HepG2 (cell line): ENCODE results near the gene FAF2. TPM values are rescaled to one million over a fixed set of nuclear protein-coding genes. Genes with fewer than 3 reads are reported as not detected.

Source experiments
- ATAC-seq: fragments of 200-7000 bp; cut with Tn5 transposase; 3 replicates; pipeline ENCODE4 v1.9.1; 2020; ENCODE audit warnings: mild to moderate bottlenecking, moderate library complexity
- BruUV-seq: library from RNA; stranded (reverse); fragments of 400-500 nt; replicated peaks from 2 replicates; lab custom pipeline; 2021; lab: Mats Ljungman, UMichigan
- CTCF ChIA-PET: fragments of 300-600 bp; formaldehyde crosslinking; extraction: SDS; loops from one replicate; lab custom pipeline; 2021; ENCODE audit warnings: low total read pairs, inconsistent platforms, low intra/inter-chr PET ratio; lab: Yijun Ruan, JAX
- POLR2A ChIA-PET: fragments of 350-600 bp; sonication (Branson Sonifier 250); formaldehyde crosslinking; loops from one replicate; lab custom pipeline; 2020; ENCODE audit warnings: antibody characterized with exemption, inconsistent platforms; lab: Yijun Ruan, JAX
- DNase-seq: peaks from one replicate; pipeline ENCODE4 v3.0.0-alpha.2; 2015; ENCODE audit warnings: low spot score
- FAIRE-seq: peaks from 3 replicates; lab custom pipeline; 2011; peaks lifted over from hg19 to GRCh38; lab: Jason Lieb, UNC
- H2AFZ ChIP-seq: one replicate; pipeline ENCODE4 v1.6.1; 2011; ENCODE audit warnings: low read length, inconsistent platforms
- H3K27ac ChIP-seq: fragments of 300-600 bp; 3 replicates; pipeline ENCODE4 v1.8.0; 2011; ENCODE audit warnings: mixed run types, mild to moderate bottlenecking, mixed read lengths, low read length, inconsistent platforms; ENCODE audit not compliant: insufficient read depth; ENCODE audit errors: extremely low read length
- H3K27me3 ChIP-seq, 2 experiments: fragments of 200-600 bp in 1 of 2; 2 replicates in 1 of 2; 3 replicates in 1 of 2; pipeline versions ENCODE4 v1.6.0 to v1.8.0; 2011; ENCODE audit warnings: low read length in 2 of 2, mild to moderate bottlenecking in 2 of 2, moderate library complexity in 2 of 2, inconsistent platforms in 1 of 2; ENCODE audit not compliant: insufficient read depth in 2 of 2, control insufficient read depth in 1 of 2
- H3K36me3 ChIP-seq, 2 experiments: fragments of 200-600 bp in 1 of 2; replicated peaks in 1 of 2; 2 replicates in 1 of 2; 3 replicates in 1 of 2; pipeline versions ENCODE4 v1.5.1 to v1.8.0; 2011; ENCODE audit warnings: low read length in 2 of 2, inconsistent platforms in 1 of 2; ENCODE audit not compliant: insufficient read depth in 2 of 2, control insufficient read depth in 1 of 2
- H3K4me1 ChIP-seq: 2 replicates; pipeline ENCODE4 v1.5.1; 2012; ENCODE audit warnings: low read length, inconsistent platforms; ENCODE audit not compliant: insufficient read depth
- H3K4me2 ChIP-seq: 2 replicates; pipeline ENCODE4 v1.6.0; 2011; ENCODE audit warnings: low read depth, low read length, inconsistent platforms
- H3K4me3 ChIP-seq, 3 experiments: fragments of 200-600 bp in 1 of 3; sonication (generic), shearing (Covaris generic) in 1 of 3; replicated peaks in 1 of 3; 2 replicates each; pipeline ENCODE4 v1.5.1; 2011 to 2016; ENCODE audit warnings: low read length in 3 of 3, inconsistent platforms in 2 of 3, low read depth in 2 of 3, mild to moderate bottlenecking in 2 of 3, control low read depth in 1 of 3, mixed read lengths in 1 of 3; ENCODE audit not compliant: insufficient read depth in 1 of 3
- H3K79me2 ChIP-seq: one replicate; pipeline ENCODE4 v1.6.1; 2011; ENCODE audit warnings: low read length, inconsistent platforms; ENCODE audit not compliant: insufficient read depth
- H3K9ac ChIP-seq: 2 replicates; pipeline ENCODE4 v1.6.0; 2011; ENCODE audit warnings: mild to moderate bottlenecking, low read depth, low read length, inconsistent platforms; ENCODE audit not compliant: insufficient read depth
- H3K9me3 ChIP-seq: 2 replicates; pipeline ENCODE4 v1.5.1; 2012; ENCODE audit warnings: mild to moderate bottlenecking, low read length
- H4K20me1 ChIP-seq: 2 replicates; pipeline ENCODE4 v1.6.0; 2011; ENCODE audit warnings: inconsistent platforms, mild to moderate bottlenecking, low read length, moderate library complexity; ENCODE audit not compliant: insufficient read depth
- CCDC6 ChIP-seq: sonication (generic); formaldehyde crosslinking; IDR thresholded peaks from 2 replicates; pipeline ENCODE4 v1.8.1; 2022; ENCODE audit warnings: mild to moderate bottlenecking, missing genetic modification reagents, moderate library complexity
- PHF8 ChIP-seq: sonication (generic); formaldehyde crosslinking; IDR thresholded peaks from 2 replicates; pipeline ENCODE4 v1.5.0; 2020; ENCODE audit warnings: missing genetic modification reagents
- POLR2A ChIP-seq, 2 experiments: IDR thresholded peaks; 2 replicates each; pipeline ENCODE4 v1.6.1; 2011; ENCODE audit warnings: low read depth in 2 of 2, low read length in 2 of 2, mild to moderate bottlenecking in 1 of 2, moderate library complexity in 1 of 2; ENCODE audit not compliant: insufficient read depth in 1 of 2
- SIN3A ChIP-seq: IDR thresholded peaks from 2 replicates; pipeline ENCODE4 v1.6.1; 2011; ENCODE audit warnings: low read depth, mild to moderate bottlenecking, control low read depth, low read length, borderline replicate concordance
- ZMYM2 ChIP-seq: sonication (generic); formaldehyde crosslinking; IDR thresholded peaks from 2 replicates; pipeline ENCODE4 v1.8.0; 2022; ENCODE audit warnings: mild to moderate bottlenecking, missing genetic modification reagents
- ZNF138 ChIP-seq: sonication (generic); formaldehyde crosslinking; IDR thresholded peaks from 2 replicates; pipeline ENCODE4 v1.5.0; 2020; ENCODE audit warnings: mild to moderate bottlenecking, low read depth, missing genetic modification reagents
- ZNF253 ChIP-seq: sonication (generic); formaldehyde crosslinking; IDR thresholded peaks from 2 replicates; pipeline ENCODE4 v1.8.0; 2022; ENCODE audit warnings: mild to moderate bottlenecking, missing genetic modification reagents, borderline replicate concordance
- WGBS: methylation state at CpG from one replicate; pipeline ENCODE4 v1.1.6; 2017; ENCODE audit warnings: low lambda C conversion rate; 5-methylcytosine and 5-hydroxymethylcytosine counted together
- in situ Hi-C: cut with HindIII; loops from 2 replicates; pipeline ENCODE4 v1.10.0; 2017; ENCODE audit warnings: low pct_unique_long_range_greater_than_20kb; ENCODE audit not compliant: extremely low pct_ligation_motif_present
- intact Hi-C: fragments of 100-400 bp; cut with micrococcal nuclease; formaldehyde crosslinking; loops from one replicate; pipeline ENCODE4 v1.10.0; 2022; ENCODE audit not compliant: unreplicated experiment
- polyA plus RNA-seq, 8 experiments: library from polyadenylated mRNA; depleted of rRNA in 3 of 8; stranded (reverse) in 7 of 8; unstranded in 1 of 8; fragments of >200 nt; fragmentation: Illumina TruSeq in 4 of 8; extraction: Trizol in 4 of 8; gene quantifications; 2 replicates each; pipeline versions ENCODE4 v1.2.1 to v1.2.3, GENCODE V29; 2011 to 2016; ENCODE audit warnings: low read depth in 4 of 8, missing spikeins in 1 of 8, mixed read lengths in 1 of 8; ENCODE audit not compliant: insufficient read depth in 1 of 8
- total RNA-seq, 5 experiments: library from RNA; depleted of rRNA; stranded (reverse); fragments of >200 nt; fragmentation: Illumina TruSeq; extraction: Trizol; gene quantifications; 2 replicates each; pipeline ENCODE4 v1.2.3, GENCODE V29; 2016; ENCODE audit warnings: low read depth in 1 of 5
- TF ChIP-seq, protein P1 (sequence below): sonication (generic); formaldehyde crosslinking; IDR thresholded peaks from 2 replicates; pipeline ENCODE4 v1.8.0; 2022; ENCODE audit warnings: low read depth, missing genetic modification reagents
- TF ChIP-seq, protein P2 (sequence below): fragments of 450-650 bp; IDR thresholded peaks from 2 replicates; pipeline ENCODE4 v1.6.1; 2017
- TF ChIP-seq, protein P3 (sequence below): sonication (generic); formaldehyde crosslinking; conservative IDR thresholded peaks from 2 replicates; pipeline ENCODE4 v1.8.0; 2022; ENCODE audit warnings: low read depth, missing genetic modification reagents
- TF ChIP-seq, protein P4 (sequence below): IDR thresholded peaks from 2 replicates; pipeline ENCODE4 v1.6.1; 2012; ENCODE audit warnings: inconsistent platforms
- TF ChIP-seq, protein P5 (sequence below): IDR thresholded peaks from 2 replicates; pipeline ENCODE4 v1.6.1; 2016; ENCODE audit warnings: low read depth, missing genetic modification reagents, missing compliant biosample characterization

FAF2 gene
- total and polyA plus RNA-seq, 2 of the 13 experiments (the other 11 are each of a cell fraction or from before 2014, with no cell fraction given): 27.8 to 34.3 TPM

- FAIRE-seq (no peak), DNase-seq (no peak), ATAC-seq (no peak)
- CTCF ChIA-PET: no interaction called here
- no peaks in the 10 kb centered on the region for H3K9me3 ChIP-seq
- intact Hi-C loops: no loop called here
- H3K79me2 ChIP-seq: no peaks in the 10 kb centered on the region
- H2AFZ ChIP-seq: no peak overlapping the region
- no peaks in the 10 kb centered on the region for H3K27me3 ChIP-seq
- no peak overlapping the region for H3K9ac ChIP-seq
- POLR2A ChIA-PET: no interaction called here
- H3K4me1 ChIP-seq: peaks cover 6% of the 10 kb centered on the region
- 48% methylated on average over 1 of the region's 1 CpG for WGBS
- no peak overlapping the region for H3K4me3 ChIP-seq
- H3K4me2 ChIP-seq: no peak overlapping the region
- BruUV-seq: no TSS peak
- no peak overlapping the region for H3K27ac ChIP-seq
- H4K20me1 ChIP-seq: no peaks in the 10 kb centered on the region
- no peak for TF ChIP-seq SIN3A
- TF ChIP-seq, protein P1, sequence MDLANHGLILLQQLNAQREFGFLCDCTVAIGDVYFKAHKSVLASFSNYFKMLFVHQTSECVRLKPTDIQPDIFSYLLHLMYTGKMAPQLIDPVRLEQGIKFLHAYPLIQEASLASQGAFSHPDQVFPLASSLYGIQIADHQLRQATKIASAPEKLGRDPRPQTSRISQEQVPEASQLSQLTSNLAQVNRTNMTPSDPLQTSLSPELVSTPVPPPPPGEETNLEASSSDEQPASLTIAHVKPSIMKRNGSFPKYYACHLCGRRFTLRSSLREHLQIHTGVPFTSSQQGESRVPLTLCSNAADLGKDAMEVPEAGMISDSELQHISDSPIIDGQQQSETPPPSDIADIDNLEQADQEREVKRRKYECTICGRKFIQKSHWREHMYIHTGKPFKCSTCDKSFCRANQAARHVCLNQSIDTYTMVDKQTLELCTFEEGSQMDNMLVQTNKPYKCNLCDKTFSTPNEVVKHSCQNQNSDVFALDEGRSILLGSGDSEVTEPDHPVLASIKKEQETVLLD: no peak
- no peak for TF ChIP-seq PHF8 (CRISPR knock-in tag)
- no peak for TF ChIP-seq POLR2A (IDR thresholded peaks at IDR 0.05; ENCODE audit: insufficient read depth in 1 of 2, low read depth in 2 of 2, low read length in 2 of 2)
- TF ChIP-seq ZNF253 (CRISPR knock-in tag): no peak
- TF ChIP-seq, protein P2, sequence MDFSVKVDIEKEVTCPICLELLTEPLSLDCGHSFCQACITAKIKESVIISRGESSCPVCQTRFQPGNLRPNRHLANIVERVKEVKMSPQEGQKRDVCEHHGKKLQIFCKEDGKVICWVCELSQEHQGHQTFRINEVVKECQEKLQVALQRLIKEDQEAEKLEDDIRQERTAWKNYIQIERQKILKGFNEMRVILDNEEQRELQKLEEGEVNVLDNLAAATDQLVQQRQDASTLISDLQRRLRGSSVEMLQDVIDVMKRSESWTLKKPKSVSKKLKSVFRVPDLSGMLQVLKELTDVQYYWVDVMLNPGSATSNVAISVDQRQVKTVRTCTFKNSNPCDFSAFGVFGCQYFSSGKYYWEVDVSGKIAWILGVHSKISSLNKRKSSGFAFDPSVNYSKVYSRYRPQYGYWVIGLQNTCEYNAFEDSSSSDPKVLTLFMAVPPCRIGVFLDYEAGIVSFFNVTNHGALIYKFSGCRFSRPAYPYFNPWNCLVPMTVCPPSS: no peak
- no peak for TF ChIP-seq CCDC6 (CRISPR knock-in tag)
- TF ChIP-seq, protein P3, sequence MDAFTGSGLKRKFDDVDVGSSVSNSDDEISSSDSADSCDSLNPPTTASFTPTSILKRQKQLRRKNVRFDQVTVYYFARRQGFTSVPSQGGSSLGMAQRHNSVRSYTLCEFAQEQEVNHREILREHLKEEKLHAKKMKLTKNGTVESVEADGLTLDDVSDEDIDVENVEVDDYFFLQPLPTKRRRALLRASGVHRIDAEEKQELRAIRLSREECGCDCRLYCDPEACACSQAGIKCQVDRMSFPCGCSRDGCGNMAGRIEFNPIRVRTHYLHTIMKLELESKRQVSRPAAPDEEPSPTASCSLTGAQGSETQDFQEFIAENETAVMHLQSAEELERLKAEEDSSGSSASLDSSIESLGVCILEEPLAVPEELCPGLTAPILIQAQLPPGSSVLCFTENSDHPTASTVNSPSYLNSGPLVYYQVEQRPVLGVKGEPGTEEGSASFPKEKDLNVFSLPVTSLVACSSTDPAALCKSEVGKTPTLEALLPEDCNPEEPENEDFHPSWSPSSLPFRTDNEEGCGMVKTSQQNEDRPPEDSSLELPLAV (CRISPR knock-in tag): no peak
- no peak for TF ChIP-seq ZNF138
- TF ChIP-seq ZMYM2 (CRISPR knock-in tag): no peak
- TF ChIP-seq, protein P4, sequence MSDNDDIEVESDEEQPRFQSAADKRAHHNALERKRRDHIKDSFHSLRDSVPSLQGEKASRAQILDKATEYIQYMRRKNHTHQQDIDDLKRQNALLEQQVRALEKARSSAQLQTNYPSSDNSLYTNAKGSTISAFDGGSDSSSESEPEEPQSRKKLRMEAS: no peak
- TF ChIP-seq, protein P5, sequence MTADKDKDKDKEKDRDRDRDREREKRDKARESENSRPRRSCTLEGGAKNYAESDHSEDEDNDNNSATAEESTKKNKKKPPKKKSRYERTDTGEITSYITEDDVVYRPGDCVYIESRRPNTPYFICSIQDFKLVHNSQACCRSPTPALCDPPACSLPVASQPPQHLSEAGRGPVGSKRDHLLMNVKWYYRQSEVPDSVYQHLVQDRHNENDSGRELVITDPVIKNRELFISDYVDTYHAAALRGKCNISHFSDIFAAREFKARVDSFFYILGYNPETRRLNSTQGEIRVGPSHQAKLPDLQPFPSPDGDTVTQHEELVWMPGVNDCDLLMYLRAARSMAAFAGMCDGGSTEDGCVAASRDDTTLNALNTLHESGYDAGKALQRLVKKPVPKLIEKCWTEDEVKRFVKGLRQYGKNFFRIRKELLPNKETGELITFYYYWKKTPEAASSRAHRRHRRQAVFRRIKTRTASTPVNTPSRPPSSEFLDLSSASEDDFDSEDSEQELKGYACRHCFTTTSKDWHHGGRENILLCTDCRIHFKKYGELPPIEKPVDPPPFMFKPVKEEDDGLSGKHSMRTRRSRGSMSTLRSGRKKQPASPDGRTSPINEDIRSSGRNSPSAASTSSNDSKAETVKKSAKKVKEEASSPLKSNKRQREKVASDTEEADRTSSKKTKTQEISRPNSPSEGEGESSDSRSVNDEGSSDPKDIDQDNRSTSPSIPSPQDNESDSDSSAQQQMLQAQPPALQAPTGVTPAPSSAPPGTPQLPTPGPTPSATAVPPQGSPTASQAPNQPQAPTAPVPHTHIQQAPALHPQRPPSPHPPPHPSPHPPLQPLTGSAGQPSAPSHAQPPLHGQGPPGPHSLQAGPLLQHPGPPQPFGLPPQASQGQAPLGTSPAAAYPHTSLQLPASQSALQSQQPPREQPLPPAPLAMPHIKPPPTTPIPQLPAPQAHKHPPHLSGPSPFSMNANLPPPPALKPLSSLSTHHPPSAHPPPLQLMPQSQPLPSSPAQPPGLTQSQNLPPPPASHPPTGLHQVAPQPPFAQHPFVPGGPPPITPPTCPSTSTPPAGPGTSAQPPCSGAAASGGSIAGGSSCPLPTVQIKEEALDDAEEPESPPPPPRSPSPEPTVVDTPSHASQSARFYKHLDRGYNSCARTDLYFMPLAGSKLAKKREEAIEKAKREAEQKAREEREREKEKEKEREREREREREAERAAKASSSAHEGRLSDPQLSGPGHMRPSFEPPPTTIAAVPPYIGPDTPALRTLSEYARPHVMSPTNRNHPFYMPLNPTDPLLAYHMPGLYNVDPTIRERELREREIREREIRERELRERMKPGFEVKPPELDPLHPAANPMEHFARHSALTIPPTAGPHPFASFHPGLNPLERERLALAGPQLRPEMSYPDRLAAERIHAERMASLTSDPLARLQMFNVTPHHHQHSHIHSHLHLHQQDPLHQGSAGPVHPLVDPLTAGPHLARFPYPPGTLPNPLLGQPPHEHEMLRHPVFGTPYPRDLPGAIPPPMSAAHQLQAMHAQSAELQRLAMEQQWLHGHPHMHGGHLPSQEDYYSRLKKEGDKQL (CRISPR knock-in tag): no peak
- in situ Hi-C loops: loop anchor here (25.0 kb wide), 1 partner anchor 563 kb away; the partner anchor contains the start of gene CPLX2
- no peaks in the 10 kb centered on the region for H3K36me3 ChIP-seq
Measured at GRCh38 chr5:176425138-176425537, 23.0 kb upstream of the FAF2 start.
